Cardiac septum (tissue), 1 donor: ENCODE data around the gene KRTAP10-5. TPM values are rescaled to one million over a fixed set of nuclear protein-coding genes. Genes with fewer than 3 reads are reported as not detected.
"Not testable (repeated sequence)": the region's sequence is repeated elsewhere in the genome, so short reads cannot be mapped to it uniquely, and the experiment has no call there.

Experiments used
- DNase-seq: peaks from one replicate; pipeline ENCODE4 v3.0.0-alpha.2; 2020; ENCODE audit warnings: low spot score
- intact Hi-C: fragments of 100-400 bp; cut with DNase I; formaldehyde crosslinking; loops from one replicate; pipeline ENCODE4 v1.14.0; 2022
- total RNA-seq: library from RNA; stranded (reverse); fragmentation: NEBNext Ultra II Directional; extraction: Animal tissue kit (Norgen Biotek cat#: 25700); gene quantifications from one replicate; pipeline ENCODE4 v1.2.1, GENCODE V29; 2021
- donor health status: DM: no; HTN: no; CAD: no.

KRTAP10-5 gene
- total RNA-seq, 1 donor from 2014 or later = not detected

DNA sequence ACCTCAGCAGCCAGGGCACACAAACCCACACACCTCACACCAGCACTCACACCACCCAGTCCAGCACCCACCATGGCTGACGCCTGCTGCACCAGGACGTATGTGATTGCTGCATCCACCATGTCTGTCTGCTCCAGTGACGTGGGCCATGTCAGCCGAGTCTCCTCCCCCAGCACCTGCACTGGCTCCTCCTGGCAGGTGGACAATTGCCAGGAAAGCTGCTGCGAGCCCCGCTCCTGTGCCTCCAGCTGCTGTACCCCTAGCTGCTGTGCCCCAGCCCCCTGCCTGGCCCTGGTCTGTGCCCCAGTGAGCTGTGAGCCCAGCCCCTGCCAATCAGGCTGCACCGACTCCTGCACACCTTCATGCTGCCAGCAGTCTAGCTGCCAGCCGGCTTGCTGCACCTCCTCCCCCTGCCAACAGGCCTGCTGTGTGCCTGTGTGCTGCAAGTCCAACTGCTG lies 31.7 kb upstream of the KRTAP10-5 start, which contains the start of gene KRTAP10-8:
Gene KRTAP10-8, plus strand, starts transcription at position 51 of the 458 bp plus-strand sequence. Its CDS starts 22 bp downstream, at position 73.
- intact Hi-C loops = no loop called here
- DNase-seq = no peak

DNA sequence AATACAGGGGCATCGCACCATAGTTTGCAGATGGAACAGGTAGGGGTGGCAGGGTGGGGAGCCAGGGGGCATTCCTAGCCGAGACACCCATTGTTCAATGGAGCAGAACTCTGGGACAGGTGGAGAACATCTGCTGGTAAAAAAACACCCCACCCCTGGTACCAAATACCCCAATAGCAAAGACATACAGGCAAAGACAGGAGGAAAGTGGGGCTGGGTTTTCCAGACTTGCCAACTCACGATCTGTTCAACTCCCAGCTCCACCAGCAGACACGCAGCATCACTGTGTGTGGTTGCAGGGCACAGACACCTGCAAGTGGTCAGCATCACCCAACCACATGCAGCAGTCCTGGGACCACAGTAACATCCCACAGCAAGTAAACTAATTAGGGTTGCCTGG lies 31.1 kb upstream of the KRTAP10-5 start:
- intact Hi-C loops = no loop called here
- DNase-seq = no peak

DNA sequence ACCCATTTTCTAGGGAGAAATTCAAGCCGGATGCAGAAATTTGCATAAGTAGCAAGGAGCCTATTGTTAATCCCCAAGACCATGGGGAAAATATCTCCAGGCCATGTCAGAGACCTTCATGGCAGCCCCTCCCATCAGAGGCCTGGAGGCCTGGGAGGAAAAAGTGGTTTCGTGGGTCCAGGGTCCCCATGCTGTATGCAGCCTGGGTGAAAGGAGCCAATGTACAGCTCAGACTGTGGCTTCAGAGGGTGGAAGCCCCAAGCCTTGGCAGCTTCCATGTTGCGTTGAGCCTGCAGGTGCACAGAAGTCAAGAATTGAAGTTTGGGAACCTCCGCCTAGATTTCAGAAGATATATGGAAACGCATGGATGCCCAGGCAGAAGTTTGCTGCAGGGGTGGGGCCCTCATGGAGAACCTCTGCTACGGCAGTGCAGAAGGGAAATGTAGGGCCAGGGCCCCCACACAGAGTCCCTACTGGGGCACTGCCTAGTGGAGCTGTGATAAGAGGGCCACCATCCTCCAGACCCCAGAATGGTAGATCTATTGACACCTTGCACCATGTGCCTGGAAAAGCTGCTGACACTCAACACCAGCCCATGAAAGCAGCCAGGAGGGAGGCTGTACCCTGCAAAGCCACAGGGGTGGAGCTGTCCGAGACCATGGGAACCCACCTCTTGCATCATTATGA lies 29.9 kb upstream of the KRTAP10-5 start:
- intact Hi-C loops, DNase-seq: not testable (repeated sequence)

DNA sequence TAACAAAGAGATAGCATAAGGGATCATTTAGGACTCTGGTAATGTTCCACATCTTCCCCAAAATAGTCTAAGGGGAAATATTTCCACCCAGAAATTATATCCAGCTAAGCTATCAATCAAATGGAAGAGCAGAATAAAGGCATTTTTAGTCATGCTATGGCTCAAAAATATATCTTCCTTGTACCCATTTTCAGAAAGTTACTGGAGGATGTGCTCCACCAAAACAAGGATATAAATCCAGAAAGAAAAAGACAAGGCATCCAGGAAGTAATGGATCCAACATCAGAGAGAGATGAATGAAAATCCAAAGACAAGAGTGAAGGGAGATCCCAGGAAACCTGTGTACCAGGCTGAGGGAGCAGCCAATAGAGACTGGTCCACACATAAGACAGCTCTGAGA lies 28.8 kb upstream of the KRTAP10-5 start:
- intact Hi-C loops = no loop called here
- DNase-seq = no peak

DNA sequence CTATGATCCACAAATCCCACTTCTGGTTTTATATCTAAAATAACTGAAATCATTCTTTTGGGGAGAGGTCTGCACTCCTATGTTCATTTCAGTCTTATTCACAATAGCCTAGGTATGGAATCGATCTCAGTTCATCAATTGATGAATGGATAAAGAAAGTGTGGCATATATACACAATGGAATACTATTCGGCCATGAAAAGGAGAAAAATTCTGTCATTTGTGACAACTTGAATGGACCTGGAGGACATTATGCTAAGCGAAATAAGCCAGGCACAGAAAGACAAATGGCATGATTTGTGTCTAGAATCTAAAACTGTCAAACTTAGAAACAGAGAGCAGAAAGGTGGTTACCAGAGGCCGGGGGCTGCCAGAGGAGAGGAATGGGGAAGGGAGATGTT lies 26.1 kb upstream of the KRTAP10-5 start:
- intact Hi-C loops = no loop called here
- DNase-seq = no peak

DNA sequence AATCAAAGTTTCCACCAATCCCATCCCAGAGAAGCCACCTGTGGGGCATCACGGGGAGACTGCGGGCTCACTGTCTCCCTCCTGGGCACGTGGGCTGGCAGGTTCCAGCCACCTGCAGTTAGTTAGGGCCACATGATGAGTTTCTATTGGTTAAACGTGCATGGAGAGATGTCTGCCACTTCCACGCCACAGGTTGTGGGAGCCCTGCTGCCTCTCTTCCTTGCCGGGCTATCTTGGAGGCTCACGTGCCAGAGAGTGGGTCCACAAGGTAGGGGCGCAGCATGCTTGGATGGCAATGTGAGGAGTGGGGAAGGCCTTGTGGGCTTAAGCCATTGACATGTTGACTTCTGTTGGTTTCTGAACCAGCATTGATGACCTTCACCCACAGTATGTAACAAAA lies 23.5 kb upstream of the KRTAP10-5 start:
- intact Hi-C loops = no loop called here

DNA sequence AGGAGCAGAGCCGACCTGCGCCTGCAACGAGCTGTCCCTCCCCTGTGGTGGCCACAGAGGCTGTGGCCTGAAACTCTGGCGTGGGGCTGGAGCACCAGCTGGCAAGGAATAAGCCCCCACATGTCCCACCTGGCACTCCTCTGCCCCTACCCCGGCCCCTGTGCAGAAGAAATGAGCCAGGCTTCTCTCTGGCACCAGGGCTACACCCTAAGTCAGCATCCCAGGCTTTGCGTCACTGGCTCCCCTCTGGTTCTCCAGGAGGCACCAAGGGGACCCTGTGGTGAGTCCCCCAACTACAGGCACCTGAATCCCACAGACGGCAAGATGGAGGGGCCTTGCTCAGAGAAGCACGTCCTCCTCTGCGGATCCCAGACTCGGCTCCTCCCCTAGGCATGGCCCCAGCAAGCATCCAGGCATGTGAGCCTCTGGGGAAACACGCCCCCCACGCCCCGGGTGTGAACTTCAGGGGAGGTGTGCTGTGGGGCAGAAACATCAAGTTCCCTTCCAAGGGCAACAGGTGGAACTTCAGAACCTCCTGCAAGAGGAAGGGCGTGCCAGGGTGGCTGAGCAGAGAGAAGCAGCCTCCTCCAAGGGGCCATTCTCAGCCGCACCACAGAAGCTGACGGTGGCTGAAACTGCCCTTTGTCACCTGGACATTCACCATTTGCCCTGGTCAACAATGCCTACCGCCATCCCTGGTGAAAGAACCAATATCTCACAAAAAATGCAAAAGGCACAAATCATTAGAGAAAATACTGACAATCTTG lies 22.9 kb upstream of the KRTAP10-5 start:
- intact Hi-C loops = no loop called here
- no peak for DNase-seq

More for the DNA sequence above, 23.5 kb upstream of the KRTAP10-5 start:
- no peak for DNase-seq

DNA sequence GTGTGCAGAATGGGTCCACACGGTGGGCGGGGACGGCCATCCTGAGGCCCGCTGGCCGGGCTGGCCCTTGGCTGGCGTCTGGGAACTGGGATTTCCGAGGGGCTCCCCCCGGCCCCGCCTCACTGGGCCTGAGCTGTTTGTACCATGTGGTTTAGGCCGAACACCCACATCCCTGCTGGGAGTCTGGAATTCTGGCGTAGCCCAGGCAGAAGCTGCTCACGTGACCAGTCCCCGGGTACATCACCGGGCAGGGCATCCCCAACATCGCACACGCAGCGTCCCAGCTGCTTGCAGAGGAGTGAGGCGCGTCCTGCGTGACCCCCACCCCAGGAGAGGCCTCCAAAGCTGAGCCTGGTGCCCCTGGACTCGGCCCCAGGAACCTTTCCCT lies 22.1 kb upstream of the KRTAP10-5 start:
- intact Hi-C loops = no loop called here
- DNase-seq = no peak

DNA sequence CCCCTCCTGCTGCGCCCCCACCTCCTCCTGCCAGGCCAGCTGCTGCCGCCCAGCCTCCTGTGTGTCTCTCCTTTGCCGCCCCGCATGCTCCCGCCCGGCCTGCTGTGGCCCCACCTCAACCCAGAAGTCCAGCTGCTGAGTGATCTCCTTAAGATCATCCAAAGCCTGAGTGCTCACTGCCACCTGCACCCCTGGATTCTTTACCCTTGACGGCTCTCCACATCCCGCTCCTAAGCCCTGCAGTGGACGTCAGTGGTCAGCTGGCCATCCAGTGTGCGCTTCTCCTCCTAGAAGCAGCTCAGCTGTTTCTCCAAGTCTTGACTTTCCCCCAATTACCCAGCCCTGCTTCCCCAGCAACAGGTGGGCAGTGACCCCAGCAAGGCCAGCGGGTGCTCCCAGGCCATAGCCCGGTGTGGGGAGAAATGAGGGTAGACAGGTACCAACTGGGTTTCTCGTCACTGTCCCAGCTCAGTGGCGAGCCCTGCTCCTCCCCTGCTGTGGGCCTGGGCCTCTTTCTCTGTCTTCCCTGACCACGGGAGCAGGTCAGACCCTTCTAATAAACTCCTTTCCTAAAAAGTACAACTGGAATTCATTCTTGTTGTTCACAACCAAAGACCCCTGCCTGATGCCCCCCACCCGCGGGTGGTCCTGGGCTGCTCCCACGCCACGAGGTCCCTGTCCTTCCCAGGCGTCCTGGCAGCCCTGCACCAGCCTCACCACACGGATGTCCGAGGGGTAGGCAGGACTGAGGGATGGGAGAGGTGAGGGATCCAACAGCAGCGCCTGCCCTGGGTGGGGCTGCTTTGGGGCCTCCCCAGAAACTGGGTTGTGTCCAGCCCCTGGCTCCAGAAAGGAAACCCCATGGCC lies 21.4 kb upstream of the KRTAP10-5 start:
- intact Hi-C loops = no loop called here
- DNase-seq = no peak

DNA sequence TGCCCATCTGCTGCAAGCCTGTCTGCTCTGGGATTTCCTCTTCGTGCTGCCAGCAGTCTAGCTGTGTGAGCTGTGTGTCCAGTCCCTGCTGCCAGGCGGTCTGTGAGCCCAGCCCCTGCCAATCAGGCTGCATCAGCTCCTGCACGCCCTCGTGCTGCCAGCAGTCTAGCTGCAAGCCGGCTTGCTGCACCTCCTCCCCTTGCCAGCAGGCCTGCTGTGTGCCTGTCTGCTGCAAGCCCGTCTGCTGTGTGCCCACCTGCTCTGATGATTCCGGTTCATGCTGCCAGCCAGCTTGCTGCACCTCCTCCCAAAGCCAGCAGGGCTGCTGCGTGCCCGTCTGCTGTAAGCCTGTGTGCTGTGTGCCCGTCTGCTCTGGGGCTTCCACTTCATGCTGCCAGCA lies 20.7 kb upstream of the KRTAP10-5 start:
- DNase-seq, intact Hi-C loops: not testable (repeated sequence)

DNA sequence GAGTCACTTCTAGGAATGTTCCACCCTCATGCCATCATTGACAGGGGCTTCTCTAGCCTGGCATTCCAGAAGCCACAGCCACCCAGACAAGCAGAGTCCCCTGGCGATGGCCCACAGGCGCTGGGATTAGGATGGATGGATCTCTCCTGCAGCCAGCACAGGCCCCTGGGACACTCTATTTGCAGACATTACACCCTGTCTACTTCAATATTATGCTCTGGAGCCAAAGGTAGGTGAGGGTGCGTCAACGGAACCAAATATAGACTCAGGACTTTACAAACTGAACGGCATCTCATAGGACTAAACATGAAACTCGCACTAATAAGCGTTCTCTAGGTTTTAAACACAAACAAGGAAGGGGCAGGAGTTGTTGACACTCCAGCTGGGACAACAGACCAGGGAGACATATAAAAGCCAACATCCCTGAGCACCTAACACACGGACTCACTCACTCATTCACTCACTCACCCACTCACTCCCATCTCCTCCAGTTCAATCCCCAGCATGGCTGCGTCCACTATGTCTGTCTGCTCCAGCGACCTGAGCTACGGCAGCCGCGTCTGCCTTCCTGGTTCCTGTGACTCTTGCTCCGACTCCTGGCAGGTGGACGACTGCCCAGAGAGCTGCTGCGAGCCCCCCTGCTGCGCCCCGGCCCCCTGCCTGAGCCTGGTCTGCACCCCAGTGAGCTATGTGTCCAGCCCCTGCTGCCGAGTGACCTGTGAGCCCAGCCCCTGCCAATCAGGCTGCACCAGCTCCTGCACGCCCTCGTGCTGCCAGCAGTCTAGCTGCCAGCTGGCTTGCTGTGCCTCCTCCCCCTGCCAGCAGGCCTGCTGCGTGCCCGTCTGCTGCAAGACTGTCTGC lies 19.9 kb upstream of the KRTAP10-5 start, which contains the start of gene KRTAP10-7:
Gene KRTAP10-7, plus strand, starts transcription at position 480 of the 861 bp plus-strand sequence. Its CDS starts 25 bp downstream, at position 505.
- DNase-seq, intact Hi-C loops: not testable (repeated sequence)

DNA sequence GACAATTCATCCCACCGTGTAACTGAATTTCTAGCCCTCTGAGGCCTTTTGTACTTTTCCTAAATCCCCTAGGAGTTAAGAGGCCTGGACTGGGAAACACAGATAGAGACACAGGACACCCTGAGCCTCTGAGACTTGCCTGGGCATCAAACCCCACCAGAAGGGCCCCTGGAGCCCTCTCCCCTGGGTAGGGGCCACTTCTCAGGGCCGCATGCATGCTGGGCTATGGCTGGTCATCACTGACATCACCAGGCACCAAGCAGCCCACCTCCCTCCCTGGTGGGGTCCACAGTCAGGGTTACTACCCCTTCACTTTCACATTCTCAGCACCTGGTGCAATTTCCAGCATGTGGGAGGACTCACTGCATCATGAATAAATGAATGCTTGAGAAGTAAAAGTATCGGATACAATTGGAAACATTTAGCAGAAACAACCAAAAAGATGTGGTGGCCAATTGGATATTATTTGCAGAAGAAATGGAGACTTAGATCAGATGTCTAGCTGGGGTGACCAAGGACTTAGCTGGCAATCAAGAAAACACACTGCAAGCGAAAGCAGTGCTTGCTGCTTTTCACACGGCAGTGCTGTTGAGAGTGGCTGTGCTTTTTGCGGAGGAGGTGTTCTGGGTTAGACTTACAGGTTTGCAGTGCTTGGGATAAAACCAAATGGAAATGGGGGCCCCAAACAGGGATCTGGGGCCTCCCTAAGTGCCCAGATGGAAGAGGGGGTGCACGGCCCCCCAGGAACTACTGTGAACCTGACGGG lies 19.0 kb upstream of the KRTAP10-5 start:
- intact Hi-C loops = no loop called here
- no peak for DNase-seq

DNA sequence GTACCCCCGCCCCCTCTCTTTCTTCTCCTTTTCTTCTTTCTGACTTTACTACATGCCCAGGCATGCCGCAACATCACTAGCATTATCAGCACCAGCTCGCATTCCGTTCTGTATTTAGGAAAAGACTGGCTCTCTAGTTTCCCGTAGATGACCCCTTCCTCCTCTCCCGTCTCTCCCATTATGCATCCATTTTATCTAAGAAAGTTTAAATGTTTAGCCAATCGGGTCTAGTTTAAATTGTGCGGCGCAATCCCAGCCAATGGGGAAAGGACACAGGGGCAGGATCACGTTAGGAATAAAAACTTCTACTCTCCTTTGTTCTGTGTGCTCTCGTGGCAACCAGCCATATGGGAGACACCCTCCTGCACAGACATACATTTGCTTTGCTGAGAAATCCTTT lies 17.7 kb upstream of the KRTAP10-5 start:
- intact Hi-C loops = no loop called here
- no peak for DNase-seq

DNA sequence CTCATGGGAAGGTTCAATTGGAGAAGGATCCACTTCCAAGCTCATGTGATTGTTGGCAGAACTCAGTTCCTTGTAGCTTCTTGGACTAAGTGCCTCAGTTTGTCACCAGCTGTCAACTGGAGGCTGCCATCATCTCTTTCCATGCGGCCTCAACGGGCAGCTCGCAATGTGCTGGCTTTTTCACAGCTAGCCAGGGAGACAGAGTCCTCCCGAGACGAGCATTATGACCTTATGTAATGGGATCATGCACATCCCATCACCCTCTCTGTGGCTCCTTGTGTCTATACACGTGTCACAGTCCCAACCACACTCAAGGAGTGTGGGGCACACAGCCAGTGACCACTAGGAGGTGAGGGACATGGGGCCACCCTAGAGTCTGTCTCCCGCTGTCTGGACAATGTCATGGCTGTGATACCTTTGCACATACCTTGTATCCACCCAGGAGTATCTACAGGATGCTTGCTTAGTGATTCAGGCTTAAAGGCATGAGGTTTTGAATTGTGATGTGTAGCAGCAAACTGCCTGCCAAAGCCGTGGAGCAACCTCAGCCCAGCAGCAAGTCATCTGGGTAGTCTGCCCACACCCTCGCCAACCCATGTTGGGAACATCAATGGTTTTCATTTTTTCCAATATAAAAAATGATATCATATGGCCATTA lies 15.8 kb upstream of the KRTAP10-5 start:
- DNase-seq = no peak
- intact Hi-C loops = no loop called here

DNA sequence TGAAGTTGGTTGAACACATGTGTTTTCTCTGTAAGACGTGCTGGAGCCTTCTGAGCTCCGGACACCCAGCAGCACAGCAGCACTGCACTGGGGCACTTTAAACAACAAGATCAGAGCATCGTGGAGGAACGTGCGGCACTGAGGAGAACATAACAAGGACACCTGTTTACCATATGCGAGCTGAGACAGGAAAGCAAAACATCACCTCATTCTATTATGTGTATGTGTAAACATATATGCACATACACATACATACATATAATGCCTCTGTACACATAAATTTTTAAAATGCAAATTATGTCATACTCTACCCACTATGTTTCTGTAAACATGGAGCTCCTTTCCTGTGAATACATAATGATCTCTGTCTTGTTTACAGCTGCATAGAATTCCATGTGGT lies 15.1 kb upstream of the KRTAP10-5 start:
- intact Hi-C loops = no loop called here

DNA sequence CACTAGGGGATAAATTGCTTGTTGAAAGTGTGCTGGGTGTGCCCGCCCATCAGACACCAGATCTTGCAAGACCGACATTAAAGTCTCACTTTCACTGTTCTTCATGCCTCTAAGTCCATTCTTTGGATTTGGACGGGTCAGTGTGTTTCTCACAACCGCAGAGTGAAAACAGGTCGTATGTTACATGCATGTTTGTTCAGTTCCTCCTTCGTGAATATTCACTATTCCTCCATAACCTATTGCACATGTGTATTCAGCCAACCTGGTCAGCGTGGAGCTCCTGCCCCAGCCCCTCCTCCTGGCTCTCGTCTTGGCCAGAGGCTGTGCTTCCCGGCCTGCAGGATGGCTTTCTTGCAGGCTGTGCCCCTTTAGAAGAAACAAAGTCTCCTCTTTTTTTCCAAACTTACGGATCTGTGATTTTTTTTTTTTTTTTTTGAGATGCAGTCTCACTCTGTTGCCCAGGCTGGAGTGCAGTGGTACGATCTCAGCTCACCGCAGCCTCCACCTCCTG lies 14.1 kb upstream of the KRTAP10-5 start:
- intact Hi-C loops = no loop called here
- no peak for DNase-seq

More for the DNA sequence above, 15.1 kb upstream of the KRTAP10-5 start:
- DNase-seq = no peak

DNA sequence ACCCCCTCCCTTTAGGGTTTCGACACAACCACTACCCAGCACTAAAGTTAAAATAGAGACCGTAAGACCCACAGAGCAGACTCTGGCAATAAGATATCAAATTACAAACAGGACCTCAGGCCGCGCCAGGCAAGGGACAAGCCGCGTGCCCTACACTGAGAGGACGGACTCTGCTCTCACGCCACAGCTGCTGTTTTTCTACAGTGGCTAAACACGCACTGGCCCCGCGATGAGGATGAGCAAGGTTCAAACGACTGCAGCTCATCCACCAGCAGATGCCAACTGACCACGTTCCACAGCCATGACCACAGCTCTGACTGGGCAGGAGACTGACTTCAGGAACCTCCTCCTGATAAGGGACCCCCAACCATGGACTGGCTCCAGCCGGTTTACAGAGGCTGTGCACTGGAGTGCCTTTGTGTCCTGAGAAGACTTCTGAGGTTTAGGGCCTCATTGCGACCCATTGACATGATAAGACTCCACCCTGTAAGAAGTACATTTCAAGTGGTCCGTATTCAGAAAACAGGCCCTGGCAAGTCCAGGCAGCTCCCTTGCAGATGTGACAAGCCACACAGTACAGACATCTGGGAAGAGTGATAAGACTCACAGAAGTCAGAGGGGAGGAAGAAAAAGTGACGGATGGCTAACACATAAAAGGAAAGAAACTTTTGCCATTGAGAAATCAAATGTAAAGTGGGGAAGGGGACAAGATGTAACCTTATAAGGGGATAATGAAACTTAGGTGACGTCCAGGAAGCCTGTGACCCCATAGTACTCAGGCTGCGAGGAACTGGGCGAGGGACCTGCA lies 13.4 kb upstream of the KRTAP10-5 start:
- DNase-seq = no peak
- intact Hi-C loops = no loop called here
